Stomach (tissue), 9 donors: ENCODE measurements around the gene DGCR8. TPM values are rescaled to one million over a fixed set of nuclear protein-coding genes. Genes with fewer than 3 reads are reported as not detected.

Source experiments
- DNase-seq, 2 donors: peaks; one replicate each; pipeline versions ENCODE4 v3.0.0 to v3.0.0-alpha.2; 2013 to 2019
- H3K27ac ChIP-seq, 5 donors: fragments of 200-600 bp in 4 of 5; sonication (generic) in 4 of 5; one replicate each; pipeline ENCODE4 v1.5.1; 2013 to 2019; ENCODE audit warnings: mild to moderate bottlenecking in 1 of 5, moderate library complexity in 1 of 5
- H3K27me3 ChIP-seq, 3 donors: fragments of 200-600 bp; sonication (generic); one replicate each; pipeline ENCODE4 v1.5.1; 2017 to 2019; ENCODE audit warnings: mixed run types in 1 of 3
- H3K36me3 ChIP-seq, 4 donors: fragments of 200-600 bp; sonication (generic); 1 replicate in 3 of 4; 2 replicates in 1 of 4; pipeline ENCODE4 v1.5.1; 2016 to 2019
- H3K4me1 ChIP-seq, 4 donors: fragments of 200-600 bp; sonication (generic); one replicate each; pipeline ENCODE4 v1.5.1; 2016 to 2019
- H3K4me3 ChIP-seq, 4 donors: fragments of 200-600 bp; sonication (generic) in 3 of 4; one replicate each; pipeline ENCODE4 v1.5.1; 2016 to 2019; ENCODE audit warnings: mild to moderate bottlenecking in 1 of 4
- H3K9me3 ChIP-seq, 4 donors: fragments of 200-600 bp; sonication (generic); one replicate each; pipeline ENCODE4 v1.5.1; 2016 to 2019
- EP300 ChIP-seq: sonication (generic); formaldehyde crosslinking; IDR thresholded peaks from one replicate; pipeline ENCODE4 v1.6.1; 2017; ENCODE audit warnings: antibody characterized with exemption
- POLR2A ChIP-seq, 4 donors: fragments of 450-650 bp; IDR thresholded peaks; one replicate each; pipeline ENCODE4 v1.6.1; 2016; ENCODE audit warnings: antibody characterized with exemption in 4 of 4, control low read depth in 2 of 4, mild to moderate bottlenecking in 1 of 4, moderate library complexity in 1 of 4
- POLR2AphosphoS5 ChIP-seq, 3 donors: sonication (generic); formaldehyde crosslinking; IDR thresholded peaks; one replicate each; pipeline ENCODE4 v1.6.1; 2016; ENCODE audit warnings: antibody characterized with exemption in 3 of 3
- WGBS, 5 donors: extraction: QIAGEN DNeasy Blood & Tissue Kit in 3 of 5; methylation state at CpG; one replicate each; pipeline versions ENCODE4 v1.1.5 to v1.1.7; 2013 to 2018; 5-methylcytosine and 5-hydroxymethylcytosine counted together
- intact Hi-C: fragments of 100-400 bp; cut with DNase I; formaldehyde crosslinking; loops from one replicate; pipeline ENCODE4 v1.15.1; 2023; ENCODE audit warnings: low total_unique reads
- polyA plus RNA-seq, 3 donors: library from polyadenylated mRNA; stranded (reverse); fragments of 200-250 nt; gene quantifications; one replicate each; pipeline ENCODE4 v1.2.3, GENCODE V29; 2013
- total RNA-seq, 5 donors: library from RNA; depleted of rRNA; stranded (reverse); fragments of >200 nt; gene quantifications; one replicate each; pipeline versions ENCODE4 v1.1.0 to v1.2.3, GENCODE V29; 2014 to 2016
- TF ChIP-seq, protein P1 (sequence below), 7 experiments: fragments of 450-650 bp in 4 of 7; fragments of 200-600 bp in 3 of 7; sonication (generic) in 3 of 7; IDR thresholded peaks; one replicate each; pipeline ENCODE4 v1.5.1; 2016 to 2019; ENCODE audit warnings: antibody characterized with exemption in 7 of 7, control low read depth in 2 of 7, mild to moderate bottlenecking in 1 of 7
- donor health status: healthy with polysubstance abuse.
- donor health status: Bipolar disorder and iron deficiency.
- donor health status: healthy.

Gene DGCR8
- total and polyA plus RNA-seq, 8 donors, result 7.8 to 55.4 (median 30.6) TPM

GRCh38 chr22:20086101-20086599, 6.1 kb downstream of the DGCR8 start:
- intact Hi-C loops, result no loop called here
- H3K27me3 ChIP-seq, result no peaks in the 10 kb centered on the region
- H3K4me1 ChIP-seq, result peaks cover 39 to 47% (median 41%) of the 10 kb centered on the region in 4 donors
- no peak overlapping the region for H3K4me3 ChIP-seq
- peaks cover 54 to 58% (median 57%) of the 10 kb centered on the region in 4 donors for H3K36me3 ChIP-seq
- no peak overlapping the region for H3K27ac ChIP-seq
- H3K9me3 ChIP-seq, result no peaks in the 10 kb centered on the region
- WGBS, 5 donors, result 90 to 97% (median 93%) methylated on average over 24 of the region's 24 CpGs
- no peak for TF ChIP-seq EP300
- TF ChIP-seq POLR2AphosphoS5 (IDR thresholded peaks at IDR 0.05), result no peak
- no peak for TF ChIP-seq POLR2A (IDR thresholded peaks at IDR 0.05)
- TF ChIP-seq, protein P1, sequence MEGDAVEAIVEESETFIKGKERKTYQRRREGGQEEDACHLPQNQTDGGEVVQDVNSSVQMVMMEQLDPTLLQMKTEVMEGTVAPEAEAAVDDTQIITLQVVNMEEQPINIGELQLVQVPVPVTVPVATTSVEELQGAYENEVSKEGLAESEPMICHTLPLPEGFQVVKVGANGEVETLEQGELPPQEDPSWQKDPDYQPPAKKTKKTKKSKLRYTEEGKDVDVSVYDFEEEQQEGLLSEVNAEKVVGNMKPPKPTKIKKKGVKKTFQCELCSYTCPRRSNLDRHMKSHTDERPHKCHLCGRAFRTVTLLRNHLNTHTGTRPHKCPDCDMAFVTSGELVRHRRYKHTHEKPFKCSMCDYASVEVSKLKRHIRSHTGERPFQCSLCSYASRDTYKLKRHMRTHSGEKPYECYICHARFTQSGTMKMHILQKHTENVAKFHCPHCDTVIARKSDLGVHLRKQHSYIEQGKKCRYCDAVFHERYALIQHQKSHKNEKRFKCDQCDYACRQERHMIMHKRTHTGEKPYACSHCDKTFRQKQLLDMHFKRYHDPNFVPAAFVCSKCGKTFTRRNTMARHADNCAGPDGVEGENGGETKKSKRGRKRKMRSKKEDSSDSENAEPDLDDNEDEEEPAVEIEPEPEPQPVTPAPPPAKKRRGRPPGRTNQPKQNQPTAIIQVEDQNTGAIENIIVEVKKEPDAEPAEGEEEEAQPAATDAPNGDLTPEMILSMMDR (IDR thresholded peaks at IDR 0.05), result no peak
- no peak for DNase-seq

DNA sequence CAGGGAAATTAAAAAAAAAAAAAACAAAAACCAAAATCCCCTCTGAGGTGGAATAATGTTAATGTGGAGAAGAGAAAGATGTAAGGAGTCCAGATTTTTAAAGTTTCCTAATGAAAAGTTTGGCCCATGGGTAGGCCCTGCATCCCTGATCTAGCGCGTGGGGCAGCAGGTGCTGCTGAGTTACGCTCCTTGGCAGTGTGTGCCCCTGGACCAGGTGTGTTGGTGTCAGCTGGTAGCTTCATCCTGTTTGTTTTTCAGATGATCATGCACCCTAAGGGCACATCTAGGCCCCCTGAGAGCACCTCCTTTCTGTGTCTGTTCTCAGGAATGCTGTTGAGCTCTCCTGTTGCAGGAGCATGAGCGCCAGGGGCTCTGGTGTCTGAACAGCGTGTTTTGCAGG, 6.7 kb downstream of the DGCR8 start:
- no peaks in the 10 kb centered on the region for H3K9me3 ChIP-seq
- peaks cover 60 to 64% (median 63%) of the 10 kb centered on the region in 4 donors for H3K36me3 ChIP-seq
- H3K4me3 ChIP-seq, result no peak overlapping the region
- H3K4me1 ChIP-seq, result peaks cover 33 to 41% (median 35%) of the 10 kb centered on the region in 4 donors
- intact Hi-C loops, result no loop called here
- WGBS, 5 donors, result 94 to 99% (median 97%) methylated on average over 5 of the region's 5 CpGs
- no peaks in the 10 kb centered on the region for H3K27me3 ChIP-seq
- DNase-seq, result no peak
- H3K27ac ChIP-seq, result no peak overlapping the region
- TF ChIP-seq, protein P1 (IDR thresholded peaks at IDR 0.05), result no peak
- no peak for TF ChIP-seq EP300
- no peak for TF ChIP-seq POLR2A (IDR thresholded peaks at IDR 0.05)
- no peak for TF ChIP-seq POLR2AphosphoS5 (IDR thresholded peaks at IDR 0.05)

DNA sequence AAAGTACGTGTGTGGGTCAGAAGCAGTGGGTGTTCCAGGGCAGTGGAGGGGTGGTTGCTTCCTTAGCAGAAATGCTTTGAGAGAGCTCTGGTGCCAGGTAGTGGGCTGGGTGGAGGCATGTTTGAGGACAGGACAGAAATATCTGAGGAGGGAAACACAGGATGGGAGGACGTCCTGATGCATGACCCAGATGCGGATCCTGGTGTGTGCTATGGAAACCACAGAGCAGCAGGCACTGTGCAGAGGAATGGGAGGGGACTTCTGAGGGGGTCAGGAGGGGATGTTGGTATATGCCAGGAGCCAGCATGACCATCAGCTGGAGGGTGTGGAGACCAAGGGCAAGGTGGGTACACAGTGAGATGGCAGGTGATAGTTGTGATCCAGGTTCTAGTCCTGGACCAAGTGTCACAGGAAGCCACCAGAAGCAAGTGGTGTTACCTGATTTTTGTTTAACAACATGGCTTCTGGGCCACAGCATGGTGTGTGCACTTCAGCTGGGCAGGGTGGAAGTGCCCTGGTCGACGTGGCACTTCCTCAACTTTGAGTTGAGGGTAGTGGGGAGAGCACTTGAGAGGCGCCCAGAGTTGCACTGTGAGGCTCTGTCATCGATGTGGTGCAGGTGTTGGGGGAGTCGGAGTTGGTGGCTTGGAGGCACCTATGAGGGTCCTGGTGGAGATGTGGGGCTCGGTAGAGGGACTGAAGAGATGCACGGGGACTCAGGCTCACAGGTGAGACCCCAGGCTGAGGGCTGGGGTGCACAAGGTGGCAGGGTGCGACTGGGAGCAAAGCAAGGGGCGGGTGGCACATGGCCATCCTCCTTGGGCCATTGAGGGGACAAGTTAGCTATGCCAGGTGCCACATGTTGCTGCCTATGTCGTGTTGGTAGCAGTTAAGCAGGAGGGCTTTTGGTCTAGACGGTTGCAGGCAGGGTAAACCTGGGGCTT, 7.5 kb downstream of the DGCR8 start:
- TF ChIP-seq, protein P1 (IDR thresholded peaks at IDR 0.05), result no peak
- TF ChIP-seq POLR2A (IDR thresholded peaks at IDR 0.05), result no peak
- no peak for TF ChIP-seq EP300
- no peak for TF ChIP-seq POLR2AphosphoS5 (IDR thresholded peaks at IDR 0.05)
- H3K4me3 ChIP-seq, result no peak overlapping the region
- no peak overlapping the region for H3K27ac ChIP-seq
- intact Hi-C loops, result no loop called here
- H3K4me1 ChIP-seq, result peaks cover 26 to 35% (median 27%) of the 10 kb centered on the region in 4 donors
- 88 to 93% (median 90%) methylated on average over 13 to 14 of the region's 14 CpGs for WGBS, 5 donors
- H3K36me3 ChIP-seq, result peaks cover 69 to 72% (median 71%) of the 10 kb centered on the region in 4 donors
- no peaks in the 10 kb centered on the region for H3K27me3 ChIP-seq
- no peaks in the 10 kb centered on the region for H3K9me3 ChIP-seq
- DNase-seq, result no peak

- intact Hi-C loops, result no loop called here
- TF ChIP-seq EP300, result no peak
- TF ChIP-seq, protein P1 (IDR thresholded peaks at IDR 0.05), result no peak
- TF ChIP-seq POLR2A (IDR thresholded peaks at IDR 0.05), result no peak
- H3K4me3 ChIP-seq, result no peak overlapping the region
- no peaks in the 10 kb centered on the region for H3K9me3 ChIP-seq
- WGBS, 5 donors, result 84 to 95% (median 92%) methylated on average over 6 to 8 of the region's 8 CpGs
- no peak for DNase-seq
- peaks cover 19 to 35% (median 20%) of the 10 kb centered on the region in 4 donors for H3K4me1 ChIP-seq
- H3K27me3 ChIP-seq, result no peaks in the 10 kb centered on the region
- no peak overlapping the region for H3K27ac ChIP-seq
- peaks cover 75 to 79% (median 78%) of the 10 kb centered on the region in 4 donors for H3K36me3 ChIP-seq
Measured at GRCh38 chr22:20088263-20088648, 8.2 kb downstream of the DGCR8 start.
